ENCODE data around the gene AP2M1.
A peak's percentile ranks its signal among the peaks of the same experiment; 100 is the strongest.

AP2M1 gene

GRCh38 chr3:184183679-184184078, 9.0 kb downstream of the AP2M1 start:
- no peak for DNase-seq

GRCh38 chr3:184184546-184185230, 10.0 kb downstream of the AP2M1 start:
- DNase-seq: no peak

GRCh38 chr3:184185461-184186183, 11.0 kb downstream of the AP2M1 start:
- peak; percentile 97 for DNase-seq

GRCh38 chr3:184186184-184186901, 11.7 kb downstream of the AP2M1 start, which contains the start of gene ABCF3:
ABCF3 (plus strand) TSS chr3:184186199; CDS start chr3:184186208, 9 bp downstream.
- peak; percentile 18 for DNase-seq

GRCh38 chr3:184186902-184187207, 12.2 kb downstream of the AP2M1 start:
- no peak for DNase-seq

GRCh38 chr3:184188080-184188479, 13.4 kb downstream of the AP2M1 start:
- no peak for DNase-seq

- DNase-seq: no peak
These were observed 14.8 kb downstream of the AP2M1 start for GRCh38 chr3:184189421-184189820.

- DNase-seq: no peak
These were observed 18.2 kb downstream of the AP2M1 start for GRCh38 chr3:184192889-184193288.

GRCh38 chr3:184193991-184194539, 19.4 kb downstream of the AP2M1 start:
- no peak for DNase-seq

- DNase-seq: no peak
These were observed 21.9 kb downstream of the AP2M1 start for GRCh38 chr3:184196536-184196935.

- DNase-seq: no peak
These were observed 23.9 kb downstream of the AP2M1 start for GRCh38 chr3:184198509-184198908.

GRCh38 chr3:184200825-184201224, 26.2 kb downstream of the AP2M1 start:
- DNase-seq: no peak

- DNase-seq: no peak
These were observed 28.9 kb downstream of the AP2M1 start for GRCh38 chr3:184203526-184203925.

- no peak for DNase-seq
These were observed 34.7 kb downstream of the AP2M1 start for GRCh38 chr3:184209146-184209923.

- DNase-seq: no peak
These were observed 36.6 kb downstream of the AP2M1 start for GRCh38 chr3:184211297-184211696.

- no peak for DNase-seq
These were observed 37.1 kb downstream of the AP2M1 start for GRCh38 chr3:184211718-184212117.

- no peak for DNase-seq
These were observed 44.2 kb downstream of the AP2M1 start for GRCh38 chr3:184218814-184219213.

GRCh38 chr3:184222521-184222920, 47.9 kb downstream of the AP2M1 start:
- DNase-seq: no peak

GRCh38 chr3:184223946-184224345, 49.3 kb downstream of the AP2M1 start:
- no peak for DNase-seq

- no peak for DNase-seq
These were observed 52.9 kb downstream of the AP2M1 start for GRCh38 chr3:184227481-184227935.

- no peak for DNase-seq
These were observed 53.9 kb downstream of the AP2M1 start for GRCh38 chr3:184228376-184229137.
